Gastrocnemius medialis (tissue), 4 donors: ENCODE measurements around the gene HOXA3. TPM values are rescaled to one million over a fixed set of nuclear protein-coding genes. Genes with fewer than 3 reads are reported as not detected.

Experiments
- ATAC-seq, 2 donors: fragments of 150-250 bp; one replicate each; pipeline ENCODE4 v1.9.1; 2016
- DNase-seq, 2 donors: peaks; one replicate each; pipeline ENCODE4 v3.0.0-alpha.2; 2019
- H3K27ac ChIP-seq, 4 donors: fragments of 200-600 bp; sonication (generic); 1 replicate in 1 of 4; 2 replicates in 3 of 4; pipeline ENCODE4 v1.5.1; 2016 to 2018; ENCODE audit warnings: mild to moderate bottlenecking in 2 of 4, moderate library complexity in 1 of 4
- H3K27me3 ChIP-seq, 3 donors: fragments of 200-600 bp; sonication (generic) in 2 of 3; 1 replicate in 1 of 3; 2 replicates in 2 of 3; pipeline versions ENCODE4 v1.5.1 to v1.6.0; 2016 to 2019; ENCODE audit warnings: mild to moderate bottlenecking in 1 of 3, moderate library complexity in 1 of 3
- H3K36me3 ChIP-seq, 2 donors: fragments of 200-600 bp; sonication (generic) in 1 of 2; one replicate each; pipeline ENCODE4 v1.5.1; 2017 to 2018
- H3K4me1 ChIP-seq, 2 donors: fragments of 200-600 bp; sonication (generic) in 1 of 2; one replicate each; pipeline ENCODE4 v1.5.1; 2016 to 2017; ENCODE audit warnings: mild to moderate bottlenecking in 2 of 2
- H3K4me3 ChIP-seq, 4 donors: fragments of 200-600 bp; sonication (generic) in 3 of 4; 1 replicate in 1 of 4; 2 replicates in 3 of 4; pipeline ENCODE4 v1.5.1; 2016 to 2019; ENCODE audit warnings: mild to moderate bottlenecking in 2 of 4
- H3K9me3 ChIP-seq, 3 donors: fragments of 200-600 bp; sonication (generic) in 2 of 3; 1 replicate in 1 of 3; 2 replicates in 2 of 3; pipeline ENCODE4 v1.5.1; 2016 to 2019
- CTCF ChIP-seq, 5 experiments: fragments of 450-650 bp in 3 of 5; fragments of 200-600 bp in 2 of 5; sonication (generic) in 2 of 5; IDR thresholded peaks in 4 of 5; conservative IDR thresholded peaks in 1 of 5; 1 replicate in 4 of 5; 2 replicates in 1 of 5; pipeline ENCODE4 v1.5.1; 2016 to 2019; ENCODE audit warnings: antibody characterized with exemption in 5 of 5, mild to moderate bottlenecking in 3 of 5, moderate library complexity in 3 of 5
- POLR2A ChIP-seq, 2 donors: fragments of 450-650 bp; IDR thresholded peaks; one replicate each; pipeline ENCODE4 v1.6.1; 2017; ENCODE audit warnings: antibody characterized with exemption in 2 of 2, mild to moderate bottlenecking in 2 of 2, moderate library complexity in 2 of 2
- in situ Hi-C, 4 donors: fragments of 200-750 bp; cut with MboI; loops; one replicate each; pipeline versions ENCODE4 v1.15.0 to v1.8.0; 2017; ENCODE audit warnings: low sequenced_read_pairs in 4 of 4
- intact Hi-C: fragments of 100-400 bp; cut with DNase I; formaldehyde crosslinking; loops from one replicate; pipeline ENCODE4 v1.15.1; 2023; ENCODE audit warnings: low total_unique reads
- total RNA-seq, 4 donors: library from RNA; depleted of rRNA; stranded (reverse); fragments of >200 nt; gene quantifications; one replicate each; pipeline versions ENCODE4 v1.1.0 to v1.2.3, GENCODE V29; 2016

Gene HOXA3
- total RNA-seq, 4 donors from 2014 or later: 0.53 to 6.2 (median 3.0) TPM

- DNase-seq (peak; percentile 74 to 86), ATAC-seq (peak; percentile 68 to 72)
- Histone ChIP-seq H3K27ac (peak within 1 kb of the TSS; percentile 83 to 97 (median 90)), H3K36me3 (no peaks in the 10 kb centered on the region), H3K9me3 (no peaks in the 10 kb centered on the region), H3K4me1 (peaks cover 17 to 28% of the 10 kb centered on the region in 2 donors), H3K4me3 (peak within 1 kb of the TSS; percentile 63 to 96 (median 81)), H3K27me3 (no peaks in the 10 kb centered on the region)
- intact Hi-C loops: loop anchor here (1.0 kb wide), 1 partner anchor 9 kb away; the partner anchor contains the start of gene HOXA9
- in situ Hi-C loops: loop anchor here in 2 of 4 donors (10.0 to 25.0 kb wide), 3 partner anchors 782 to 944 kb away; partner anchors contain the start of genes CBX3 (in 1 of the 2) and HNRNPA2B1 (in 1 of the 2)
- TF ChIP-seq CTCF (IDR thresholded peaks at IDR 0.05 in 4 of 5, conservative IDR thresholded peaks at IDR 0.05 in 1 of 5) (no peak), POLR2A (IDR thresholded peaks at IDR 0.05) (peak; percentile 6 to 12)
These were observed 4.1 kb upstream of the HOXA3 start, which contains the start of gene HOXA7 for GRCh38 chr7:27156508-27156898. Gene HOXA7 (minus strand): TSS chr7:27156675. CDS start chr7:27156545, 130 bp downstream.

GRCh38 chr7:27155816-27156507 is 3.6 kb upstream of the HOXA3 start:
- Histone ChIP-seq H3K4me3 (peak overlapping the region; percentile 63 to 96 (median 81)), H3K27ac (peak overlapping the region; percentile 83 to 97 (median 90)), H3K9me3 (no peaks in the 10 kb centered on the region), H3K27me3 (no peaks in the 10 kb centered on the region), H3K36me3 (no peaks in the 10 kb centered on the region), H3K4me1 (peaks cover 22 to 27% of the 10 kb centered on the region in 2 donors)
- intact Hi-C loops: loop anchor here (1.0 kb wide), 1 partner anchor 9 kb away; the partner anchor contains the start of gene HOXA9
- in situ Hi-C loops: loop anchor here in 2 of 4 donors (10.0 to 25.0 kb wide), 3 partner anchors 781 to 944 kb away; partner anchors contain the start of genes CBX3 (in 1 of the 2) and HNRNPA2B1 (in 1 of the 2)
- TF ChIP-seq CTCF (IDR thresholded peaks at IDR 0.05 in 4 of 5, conservative IDR thresholded peaks at IDR 0.05 in 1 of 5) (peak in 1 of 5 experiments; percentile 32), POLR2A (IDR thresholded peaks at IDR 0.05) (peak; percentile 13 to 51)
- DNase-seq (peak in 1 of 2 donors; percentile 45), ATAC-seq (peak; percentile 47 to 49)

GRCh38 chr7:27154901-27155815 is 2.8 kb upstream of the HOXA3 start:
- peak overlapping the region; percentile 83 to 97 (median 90) for H3K27ac ChIP-seq
- intact Hi-C loops: no loop called here

More at GRCh38 chr7:27154901-27155815, 2.8 kb upstream of the HOXA3 start:
- DNase-seq: peak in 1 of 2 donors; percentile 20
- TF ChIP-seq POLR2A (IDR thresholded peaks at IDR 0.05): no peak
- TF ChIP-seq CTCF (IDR thresholded peaks at IDR 0.05 in 4 of 5, conservative IDR thresholded peaks at IDR 0.05 in 1 of 5): no peak
- Histone ChIP-seq H3K36me3 (no peaks in the 10 kb centered on the region), H3K4me3 (peak overlapping the region; percentile 63 to 96 (median 81)), H3K9me3 (no peaks in the 10 kb centered on the region), H3K27me3 (no peaks in the 10 kb centered on the region), H3K4me1 (peaks cover 25 to 31% of the 10 kb centered on the region in 2 donors)
- ATAC-seq: no peak
- in situ Hi-C loops: loop anchor here in 2 of 4 donors (10.0 to 25.0 kb wide), 3 partner anchors 780 to 943 kb away; partner anchors contain the start of genes CBX3 (in 1 of the 2) and HNRNPA2B1 (in 1 of the 2)
